Bone marrow (tissue), 2 donors: ENCODE measurements around the gene DLG2.
A peak's percentile ranks its signal among the peaks of the same experiment; 100 is the strongest.
"Not testable (repeated sequence)": the region's sequence is repeated elsewhere in the genome, so short reads cannot be mapped to it uniquely, and the experiment has no call there.

ENCODE experiments used
- DNase-seq, 2 donors: peaks; one replicate each; lab custom pipeline; 2025; lab: John Stamatoyannopoulos, UW

The DLG2 gene

GRCh38 chr11:85316967-85317366 lies 310.2 kb downstream of the DLG2 start:
- DNase-seq = no peak

DNA sequence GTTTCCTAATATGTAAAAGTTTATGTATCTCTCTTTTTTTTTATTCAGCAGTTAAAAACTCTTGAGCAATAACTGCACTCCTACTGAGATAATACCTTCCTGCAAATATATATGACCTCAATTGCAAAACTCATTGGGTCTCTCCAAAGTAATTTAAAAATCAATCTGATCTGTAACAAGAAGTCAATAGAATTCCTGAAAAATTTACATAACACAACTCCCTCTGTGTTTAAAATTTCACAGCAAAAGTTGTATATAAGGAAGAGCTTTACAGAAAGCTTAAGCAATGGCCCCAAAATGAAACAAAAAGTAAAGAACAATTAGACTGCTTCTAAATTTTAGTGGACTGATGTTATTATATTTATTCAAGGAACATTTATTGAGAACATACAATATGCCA lies 313.4 kb downstream of the DLG2 start:
- no peak for DNase-seq

GRCh38 chr11:85310479-85310878 lies 316.7 kb downstream of the DLG2 start:
- no peak for DNase-seq

- no peak for DNase-seq
Observed at GRCh38 chr11:85307366-85307765, 319.8 kb downstream of the DLG2 start.

- no peak for DNase-seq
Observed at GRCh38 chr11:85301895-85302678, 325.1 kb downstream of the DLG2 start.

GRCh38 chr11:85299258-85299942 lies 327.7 kb downstream of the DLG2 start:
- no peak for DNase-seq

DNA sequence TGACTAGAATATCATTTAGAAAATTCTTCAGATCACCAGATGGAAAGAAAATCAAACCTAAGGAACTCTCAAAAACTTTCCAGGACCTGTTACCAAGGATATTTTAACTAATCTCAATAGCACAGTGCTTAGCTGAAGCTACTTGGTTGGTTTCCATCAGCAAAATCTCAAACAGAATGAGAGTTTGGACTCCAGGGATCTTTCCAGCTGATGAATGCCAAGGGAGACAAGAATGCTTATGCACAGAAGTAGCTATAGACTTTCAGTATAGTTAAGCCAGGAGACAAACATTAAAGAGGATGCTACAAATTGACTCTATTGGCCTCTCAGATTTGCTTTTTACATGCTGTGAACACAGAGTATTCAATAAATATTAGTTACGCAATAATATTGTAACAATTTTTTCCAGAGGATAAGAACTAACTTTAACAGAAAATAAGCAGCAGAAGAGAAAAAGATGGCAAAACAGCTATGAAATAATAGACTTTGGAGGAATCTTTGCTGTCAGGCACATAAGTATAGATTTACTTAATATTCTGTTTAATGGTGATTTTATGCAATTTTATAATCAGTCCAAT lies 331.4 kb downstream of the DLG2 start:
- no peak for DNase-seq

- peak in 1 of 2 donors; percentile 46 for DNase-seq
Observed at GRCh38 chr11:85281550-85281949, 345.6 kb downstream of the DLG2 start.

- DNase-seq = no peak
Observed at GRCh38 chr11:85279267-85279666, 347.9 kb downstream of the DLG2 start.

DNA sequence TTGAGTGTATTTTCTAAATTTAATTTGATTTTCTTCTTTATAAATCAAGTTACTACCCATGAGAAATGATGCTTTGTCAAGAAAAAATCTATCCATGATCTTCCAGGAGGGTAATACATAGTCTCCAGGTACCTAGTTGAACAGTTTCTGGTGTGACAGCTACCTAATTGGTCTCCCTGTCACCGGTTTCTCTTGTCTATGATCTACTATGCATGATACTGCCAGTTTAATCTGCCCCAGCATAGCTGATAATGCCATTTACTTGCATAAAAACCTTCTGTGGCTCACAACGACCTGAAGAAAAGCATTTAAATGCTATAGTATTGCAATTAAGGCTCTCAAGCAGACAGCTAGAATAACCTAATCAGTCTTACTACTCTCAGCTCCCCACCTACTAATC lies 349.5 kb downstream of the DLG2 start:
- DNase-seq = no peak

GRCh38 chr11:85276332-85276731 lies 350.8 kb downstream of the DLG2 start:
- DNase-seq = no peak

DNA sequence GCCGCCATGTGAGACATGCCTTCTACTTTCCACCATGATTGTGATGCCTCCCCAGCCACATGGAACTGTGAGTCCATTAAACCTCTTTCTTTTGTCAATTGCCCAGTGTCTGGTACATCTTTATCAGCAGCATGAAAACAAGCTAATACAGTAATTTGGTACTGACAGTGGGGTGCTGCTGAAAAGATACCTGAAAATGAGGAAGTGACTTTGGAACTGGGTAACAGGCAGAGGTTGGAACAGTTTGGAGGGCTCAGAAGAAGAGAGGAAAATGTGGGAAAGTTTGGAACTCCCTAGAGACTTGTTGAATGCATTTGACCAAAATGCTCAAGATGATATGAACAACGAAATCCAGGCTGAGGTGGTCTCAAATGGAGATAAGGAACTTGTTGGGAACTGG lies 356.8 kb downstream of the DLG2 start:
- not testable (repeated sequence) for DNase-seq

DNA sequence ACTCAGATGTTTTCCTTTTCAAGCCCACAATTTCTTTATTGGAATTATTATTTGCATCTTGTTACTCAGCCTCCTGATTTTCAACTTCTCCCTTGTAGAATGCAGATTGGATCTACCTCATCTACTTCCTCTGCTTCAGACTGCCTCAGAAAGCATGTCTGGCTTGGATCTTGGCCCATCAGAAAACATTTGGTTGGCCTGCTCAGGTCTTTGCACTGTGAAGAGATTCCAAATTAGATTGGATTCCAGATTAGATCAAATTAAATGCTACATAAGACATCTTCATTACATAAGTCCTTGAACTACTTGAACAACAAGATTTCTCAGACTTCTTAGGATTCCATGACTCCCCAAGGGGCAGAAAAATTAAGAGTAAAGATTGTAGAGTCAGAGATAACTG lies 358.0 kb downstream of the DLG2 start:
- no peak for DNase-seq

- no peak for DNase-seq
Observed at GRCh38 chr11:85266646-85267045, 360.5 kb downstream of the DLG2 start.

GRCh38 chr11:85263328-85263727 lies 363.8 kb downstream of the DLG2 start:
- no peak for DNase-seq

DNA sequence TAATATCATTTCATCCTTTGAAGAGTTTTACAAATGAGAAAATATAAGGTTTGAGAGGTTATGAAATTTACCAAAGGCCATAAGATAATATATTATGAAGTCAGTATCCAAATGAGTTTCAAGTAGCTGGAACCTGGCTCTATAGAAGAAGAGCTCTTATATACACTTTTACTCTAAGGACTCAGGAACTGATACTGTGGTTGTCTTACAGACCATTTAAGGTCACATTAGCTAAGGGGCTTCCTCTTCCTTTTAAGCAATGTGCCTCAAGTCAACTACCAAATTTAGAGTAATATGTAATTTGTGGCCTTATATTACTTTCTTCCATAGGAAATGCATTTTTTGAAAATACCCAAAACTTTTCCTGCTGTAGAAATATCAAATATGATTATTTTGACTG lies 369.3 kb downstream of the DLG2 start:
- DNase-seq = no peak

DNA sequence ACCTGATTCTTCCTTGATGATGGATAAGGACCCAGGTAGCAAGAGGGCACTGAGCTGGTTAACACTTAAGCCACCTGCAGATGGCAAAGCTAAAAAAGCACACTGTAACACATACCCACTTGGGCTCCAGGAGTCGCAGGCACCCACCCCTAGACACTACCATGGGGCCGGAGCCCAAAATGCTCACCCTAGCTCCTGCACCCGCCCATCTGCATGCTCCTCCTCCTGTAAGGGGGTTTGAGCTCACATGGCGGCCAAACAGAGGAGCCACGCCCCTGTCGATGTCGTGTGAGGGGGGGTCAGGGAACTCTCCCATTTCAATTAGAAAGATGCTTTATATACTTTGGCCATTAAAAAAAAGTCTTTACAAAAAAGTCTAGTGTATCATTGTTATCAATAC lies 370.7 kb downstream of the DLG2 start:
- no peak for DNase-seq

GRCh38 chr11:85249482-85249881 lies 377.7 kb downstream of the DLG2 start:
- no peak for DNase-seq

GRCh38 chr11:85247797-85248196 lies 379.3 kb downstream of the DLG2 start:
- no peak for DNase-seq

DNA sequence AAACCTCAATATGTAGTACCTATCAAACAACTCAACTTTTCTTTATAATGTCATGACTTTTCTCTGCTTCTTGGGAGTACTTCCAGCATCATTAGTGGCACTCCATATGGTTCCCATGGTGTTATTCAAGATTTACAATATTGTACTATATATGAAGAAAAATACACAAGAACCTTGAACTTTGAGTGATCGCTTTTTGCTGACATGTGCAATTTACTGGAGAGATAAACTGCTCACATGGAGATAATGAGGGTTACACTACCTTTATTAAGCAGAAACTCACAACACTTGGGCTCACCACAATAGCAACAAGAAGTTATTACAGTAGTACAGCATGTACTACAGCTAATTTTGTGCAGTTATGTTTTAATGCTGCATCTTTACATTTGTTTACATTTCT lies 388.2 kb downstream of the DLG2 start:
- DNase-seq = no peak

DNA sequence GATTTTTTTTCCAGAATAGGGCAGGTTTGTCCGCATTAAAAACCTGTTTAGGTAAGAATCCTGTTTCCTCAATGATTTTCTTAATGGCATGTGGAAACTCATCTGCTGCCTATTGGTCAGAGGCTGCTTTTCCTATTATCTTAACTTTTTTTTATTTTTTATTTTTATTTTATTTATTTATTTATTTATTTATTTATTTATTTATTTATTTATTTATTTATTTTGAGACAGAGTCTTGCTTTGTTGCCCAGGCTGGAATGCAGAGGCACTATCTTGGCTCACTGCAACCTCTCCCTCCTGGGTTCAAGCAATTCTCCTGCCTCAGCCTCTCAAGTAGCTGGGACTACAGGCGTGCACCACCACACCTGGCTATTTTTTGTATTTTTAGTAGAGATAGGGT lies 389.1 kb downstream of the DLG2 start:
- DNase-seq = not testable (repeated sequence)

- DNase-seq = no peak
Observed at GRCh38 chr11:85236211-85236610, 390.9 kb downstream of the DLG2 start.

GRCh38 chr11:85232559-85232958 lies 394.6 kb downstream of the DLG2 start:
- DNase-seq = no peak
